ENCODE results near the gene FANK1. TPM values are rescaled to one million over a fixed set of nuclear protein-coding genes. Genes with fewer than 3 reads are reported as not detected.

Gene FANK1
- total RNA-seq, 1 donor from 2014 or later: 12.5 TPM

- Histone ChIP-seq H3K79me2 (ENCODE audit: low read depth) (no peaks in the 10 kb centered on the region), H4K20me1 (ENCODE audit: low read depth) (no peaks in the 10 kb centered on the region), H3K9ac (no peak overlapping the region), H3K4me3 (no peak overlapping the region), H3K27me3 (no peaks in the 10 kb centered on the region), H3K9me3 (ENCODE audit: low read depth) (no peaks in the 10 kb centered on the region), H2AFZ (replicated peaks) (no peak overlapping the region), H3K4me1 (no peaks in the 10 kb centered on the region), H3F3A (ENCODE audit: low read depth) (no peaks in the 10 kb centered on the region), H3K4me2 (no peak overlapping the region), H3K36me3 (no peaks in the 10 kb centered on the region), H3K27ac (no peak overlapping the region)
- Mint-ChIP-seq H3K36me3 (peaks cover 9% of the 10 kb centered on the region), H3K4me1 (no peaks in the 10 kb centered on the region), H3K27me3 (ENCODE audit: insufficient read depth, low read depth) (no peaks in the 10 kb centered on the region), H3K9me3 (no peaks in the 10 kb centered on the region), H3K27ac (no peak overlapping the region), H3K4me3 (no peak overlapping the region)
- no peak for TF ChIP-seq EZH2 (IDR thresholded peaks at IDR 0.05)
- no peak for TF ChIP-seq EZH2phosphoT487 (IDR thresholded peaks at IDR 0.05)
- TF ChIP-seq CTCF (IDR thresholded peaks at IDR 0.05): no peak
- no peak for DNase-seq (ENCODE audit: low spot score)
These were observed 39.1 kb upstream of the FANK1 start for GRCh38 chr10:125857185-125857760.

GRCh38 chr10:125859128-125859817 lies 37.1 kb upstream of the FANK1 start:
- no peak overlapping the region for H3K4me3 Mint-ChIP-seq

GRCh38 chr10:125865120-125865519 lies 31.2 kb upstream of the FANK1 start:
- no peak overlapping the region for H3K9ac ChIP-seq
- Mint-ChIP-seq H3K9me3 (no peaks in the 10 kb centered on the region), H3K4me1 (no peaks in the 10 kb centered on the region), H3K27ac (no peak overlapping the region), H3K4me3 (no peak overlapping the region), H3K36me3 (peaks cover 1% of the 10 kb centered on the region), H3K27me3 (ENCODE audit: insufficient read depth, low read depth) (no peaks in the 10 kb centered on the region)
- no peaks in the 10 kb centered on the region for H3K27me3 ChIP-seq
- H4K20me1 ChIP-seq (ENCODE audit: low read depth): no peaks in the 10 kb centered on the region
- H3K4me2 ChIP-seq: no peak overlapping the region
- H3K27ac ChIP-seq: no peak overlapping the region
- no peaks in the 10 kb centered on the region for H3K9me3 ChIP-seq (ENCODE audit: low read depth)
- no peaks in the 10 kb centered on the region for H3K36me3 ChIP-seq
- no peaks in the 10 kb centered on the region for H3F3A ChIP-seq (ENCODE audit: low read depth)
- peaks cover 1% of the 10 kb centered on the region for H3K79me2 ChIP-seq (ENCODE audit: low read depth)
- no peak overlapping the region for H3K4me3 ChIP-seq
- DNase-seq (ENCODE audit: low spot score): no peak
- TF ChIP-seq EZH2phosphoT487 (IDR thresholded peaks at IDR 0.05): no peak
- TF ChIP-seq CTCF (IDR thresholded peaks at IDR 0.05): no peak
- TF ChIP-seq EZH2 (IDR thresholded peaks at IDR 0.05): no peak
- no peak overlapping the region for H2AFZ ChIP-seq (replicated peaks)
- no peaks in the 10 kb centered on the region for H3K4me1 ChIP-seq

More at GRCh38 chr10:125859128-125859817, 37.1 kb upstream of the FANK1 start:
- TF ChIP-seq EZH2phosphoT487 (IDR thresholded peaks at IDR 0.05): no peak
- no peak for TF ChIP-seq CTCF (IDR thresholded peaks at IDR 0.05)
- TF ChIP-seq EZH2 (IDR thresholded peaks at IDR 0.05): no peak
- H3K27me3 ChIP-seq: no peaks in the 10 kb centered on the region
- Mint-ChIP-seq H3K36me3 (peaks cover 4% of the 10 kb centered on the region), H3K27me3 (ENCODE audit: insufficient read depth, low read depth) (no peaks in the 10 kb centered on the region), H3K9me3 (no peaks in the 10 kb centered on the region), H3K4me1 (no peaks in the 10 kb centered on the region), H3K27ac (no peak overlapping the region)
- DNase-seq (ENCODE audit: low spot score): no peak
- no peaks in the 10 kb centered on the region for H3K79me2 ChIP-seq (ENCODE audit: low read depth)
- H3K9me3 ChIP-seq (ENCODE audit: low read depth): no peaks in the 10 kb centered on the region
- H2AFZ ChIP-seq (replicated peaks): no peak overlapping the region
- H3K27ac ChIP-seq: no peak overlapping the region
- no peaks in the 10 kb centered on the region for H4K20me1 ChIP-seq (ENCODE audit: low read depth)
- no peak overlapping the region for H3K9ac ChIP-seq
- no peak overlapping the region for H3K4me2 ChIP-seq
- H3K4me1 ChIP-seq: no peaks in the 10 kb centered on the region
- H3F3A ChIP-seq (ENCODE audit: low read depth): no peaks in the 10 kb centered on the region
- H3K36me3 ChIP-seq: no peaks in the 10 kb centered on the region
- no peak overlapping the region for H3K4me3 ChIP-seq

Data from neural progenitor cell (in vitro differentiated cells).